Measurements from ENCODE around the gene SERPINB7.

SERPINB7 gene

DNA sequence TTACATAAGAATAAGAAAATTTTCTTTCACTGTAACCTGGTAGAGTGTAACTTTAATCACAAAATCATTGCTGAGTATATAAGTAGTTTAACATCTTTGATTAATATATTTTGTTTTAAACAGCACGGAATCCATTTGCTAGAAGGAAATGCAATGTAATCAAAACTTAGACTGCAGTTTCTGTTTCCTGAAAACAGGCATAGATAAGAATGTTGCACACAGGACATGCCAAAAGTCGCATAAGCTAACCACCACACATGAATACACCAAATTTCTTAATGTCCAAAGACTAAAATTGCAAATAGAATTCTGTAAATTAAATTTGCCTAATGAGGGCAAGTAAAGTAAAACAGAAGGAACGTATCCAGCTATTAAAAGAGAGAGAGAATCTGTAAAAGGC, 61.2 kb downstream of the SERPINB7 start:
- Histone ChIP-seq H3K4me1 (ENCODE audit: control insufficient read depth in 2 of 2, insufficient read depth in 2 of 2, low read length in 2 of 2) (no peaks in the 10 kb centered on the region), H3K9ac (ENCODE audit: low read depth in 1 of 2, low read length in 2 of 2) (no peak overlapping the region), H3K27ac (ENCODE audit: low read depth in 2 of 2, low read length in 2 of 2) (no peak overlapping the region), H3K27me3 (ENCODE audit: control insufficient read depth in 2 of 2, insufficient read depth in 2 of 2, low read length in 2 of 2) (no peaks in the 10 kb centered on the region), H3K36me3 (ENCODE audit: control insufficient read depth in 2 of 2, insufficient read depth in 2 of 2, low read length in 2 of 2) (no peaks in the 10 kb centered on the region), H3K4me3 (ENCODE audit: low read length in 2 of 2) (no peak overlapping the region), H3K9me3 (ENCODE audit: control insufficient read depth in 2 of 2, low read length in 2 of 2) (no peaks in the 10 kb centered on the region)

- H3K9me3 ChIP-seq (ENCODE audit: control insufficient read depth in 2 of 2, low read length in 2 of 2) = no peaks in the 10 kb centered on the region
- H3K9ac ChIP-seq (ENCODE audit: low read depth in 1 of 2, low read length in 2 of 2) = no peak overlapping the region
- no peaks in the 10 kb centered on the region for H3K27me3 ChIP-seq (ENCODE audit: control insufficient read depth in 2 of 2, insufficient read depth in 2 of 2, low read length in 2 of 2)
- no peaks in the 10 kb centered on the region for H3K4me1 ChIP-seq (ENCODE audit: control insufficient read depth in 2 of 2, insufficient read depth in 2 of 2, low read length in 2 of 2)
- H3K36me3 ChIP-seq (ENCODE audit: control insufficient read depth in 2 of 2, insufficient read depth in 2 of 2, low read length in 2 of 2) = no peaks in the 10 kb centered on the region
- no peak overlapping the region for H3K27ac ChIP-seq (ENCODE audit: low read depth in 2 of 2, low read length in 2 of 2)
- no peak overlapping the region for H3K4me3 ChIP-seq (ENCODE audit: low read length in 2 of 2)
Observed at GRCh38 chr18:63837590-63837989, 62.4 kb downstream of the SERPINB7 start.

- Histone ChIP-seq H3K9ac (ENCODE audit: low read depth in 1 of 2, low read length in 2 of 2) (no peak overlapping the region), H3K4me3 (ENCODE audit: low read length in 2 of 2) (no peak overlapping the region), H3K36me3 (ENCODE audit: control insufficient read depth in 2 of 2, insufficient read depth in 2 of 2, low read length in 2 of 2) (no peaks in the 10 kb centered on the region), H3K27me3 (ENCODE audit: control insufficient read depth in 2 of 2, insufficient read depth in 2 of 2, low read length in 2 of 2) (no peaks in the 10 kb centered on the region), H3K27ac (ENCODE audit: low read depth in 2 of 2, low read length in 2 of 2) (no peak overlapping the region), H3K4me1 (ENCODE audit: control insufficient read depth in 2 of 2, insufficient read depth in 2 of 2, low read length in 2 of 2) (no peaks in the 10 kb centered on the region), H3K9me3 (ENCODE audit: control insufficient read depth in 2 of 2, low read length in 2 of 2) (no peaks in the 10 kb centered on the region)
Observed at GRCh38 chr18:63843008-63843407, 67.8 kb downstream of the SERPINB7 start.

- Histone ChIP-seq H3K4me1 (ENCODE audit: control insufficient read depth in 2 of 2, insufficient read depth in 2 of 2, low read length in 2 of 2) (no peaks in the 10 kb centered on the region), H3K36me3 (ENCODE audit: control insufficient read depth in 2 of 2, insufficient read depth in 2 of 2, low read length in 2 of 2) (no peaks in the 10 kb centered on the region), H3K9me3 (ENCODE audit: control insufficient read depth in 2 of 2, low read length in 2 of 2) (no peaks in the 10 kb centered on the region)
Observed at GRCh38 chr18:63844254-63844653, 69.0 kb downstream of the SERPINB7 start.

DNA sequence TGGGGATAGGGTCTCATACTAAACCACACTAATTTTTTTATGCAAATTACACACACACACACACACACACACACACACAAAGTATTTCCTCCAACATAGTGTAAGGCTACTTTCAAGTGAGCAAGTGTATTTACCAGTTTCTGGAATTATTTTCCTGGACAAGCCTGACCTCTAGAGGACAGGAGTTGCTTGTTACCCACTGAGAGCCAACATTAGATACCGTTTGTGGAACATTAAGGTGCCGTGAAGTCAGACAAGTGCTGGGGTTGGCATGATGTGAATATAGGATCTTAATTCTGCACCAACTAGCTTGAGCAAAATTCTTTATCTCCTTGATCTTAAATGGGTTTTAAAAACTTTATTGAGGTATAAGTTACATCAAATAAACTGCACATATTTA, 72.9 kb downstream of the SERPINB7 start:
- Histone ChIP-seq H3K36me3 (ENCODE audit: control insufficient read depth in 2 of 2, insufficient read depth in 2 of 2, low read length in 2 of 2) (no peaks in the 10 kb centered on the region), H3K9me3 (ENCODE audit: control insufficient read depth in 2 of 2, low read length in 2 of 2) (no peaks in the 10 kb centered on the region), H3K4me3 (ENCODE audit: low read length in 2 of 2) (no peak overlapping the region), H3K9ac (ENCODE audit: low read depth in 1 of 2, low read length in 2 of 2) (no peak overlapping the region), H3K27ac (ENCODE audit: low read depth in 2 of 2, low read length in 2 of 2) (no peak overlapping the region), H3K27me3 (ENCODE audit: control insufficient read depth in 2 of 2, insufficient read depth in 2 of 2, low read length in 2 of 2) (no peaks in the 10 kb centered on the region), H3K4me1 (ENCODE audit: control insufficient read depth in 2 of 2, insufficient read depth in 2 of 2, low read length in 2 of 2) (no peaks in the 10 kb centered on the region)

More at GRCh38 chr18:63844254-63844653, 69.0 kb downstream of the SERPINB7 start:
- no peaks in the 10 kb centered on the region for H3K27me3 ChIP-seq (ENCODE audit: control insufficient read depth in 2 of 2, insufficient read depth in 2 of 2, low read length in 2 of 2)
- H3K27ac ChIP-seq (ENCODE audit: low read depth in 2 of 2, low read length in 2 of 2) = no peak overlapping the region
- no peak overlapping the region for H3K9ac ChIP-seq (ENCODE audit: low read depth in 1 of 2, low read length in 2 of 2)
- H3K4me3 ChIP-seq (ENCODE audit: low read length in 2 of 2) = no peak overlapping the region

- H3K27ac ChIP-seq (ENCODE audit: low read depth in 2 of 2, low read length in 2 of 2) = no peak overlapping the region
Observed at GRCh38 chr18:63850020-63850419, 74.8 kb downstream of the SERPINB7 start.

GRCh38 chr18:63850636-63851035, 75.4 kb downstream of the SERPINB7 start:
- Histone ChIP-seq H3K36me3 (ENCODE audit: control insufficient read depth in 2 of 2, insufficient read depth in 2 of 2, low read length in 2 of 2) (no peaks in the 10 kb centered on the region), H3K27me3 (ENCODE audit: control insufficient read depth in 2 of 2, insufficient read depth in 2 of 2, low read length in 2 of 2) (no peaks in the 10 kb centered on the region), H3K27ac (ENCODE audit: low read depth in 2 of 2, low read length in 2 of 2) (no peak overlapping the region), H3K4me1 (ENCODE audit: control insufficient read depth in 2 of 2, insufficient read depth in 2 of 2, low read length in 2 of 2) (no peaks in the 10 kb centered on the region), H3K9me3 (ENCODE audit: control insufficient read depth in 2 of 2, low read length in 2 of 2) (no peaks in the 10 kb centered on the region), H3K9ac (ENCODE audit: low read depth in 1 of 2, low read length in 2 of 2) (no peak overlapping the region), H3K4me3 (ENCODE audit: low read length in 2 of 2) (no peak overlapping the region)

More at GRCh38 chr18:63850020-63850419, 74.8 kb downstream of the SERPINB7 start:
- no peaks in the 10 kb centered on the region for H3K9me3 ChIP-seq (ENCODE audit: control insufficient read depth in 2 of 2, low read length in 2 of 2)
- H3K4me3 ChIP-seq (ENCODE audit: low read length in 2 of 2) = no peak overlapping the region
- no peaks in the 10 kb centered on the region for H3K36me3 ChIP-seq (ENCODE audit: control insufficient read depth in 2 of 2, insufficient read depth in 2 of 2, low read length in 2 of 2)
- no peaks in the 10 kb centered on the region for H3K4me1 ChIP-seq (ENCODE audit: control insufficient read depth in 2 of 2, insufficient read depth in 2 of 2, low read length in 2 of 2)
- H3K9ac ChIP-seq (ENCODE audit: low read depth in 1 of 2, low read length in 2 of 2) = no peak overlapping the region
- no peaks in the 10 kb centered on the region for H3K27me3 ChIP-seq (ENCODE audit: control insufficient read depth in 2 of 2, insufficient read depth in 2 of 2, low read length in 2 of 2)
